T1000 (cell line): Measurements from ENCODE around the gene XPNPEP3.
A peak's percentile ranks its signal among the peaks of the same experiment; 100 is the strongest.
"Not testable (repeated sequence)": the region's sequence is repeated elsewhere in the genome, so short reads cannot be mapped to it uniquely, and the experiment has no call there.

Source experiments
- DNase-seq: peaks from one replicate; lab custom pipeline; 2025; ENCODE audit warnings: mixed read lengths; lab: John Stamatoyannopoulos, UW

XPNPEP3 gene

GRCh38 chr22:40856513-40857308 lies at the start of gene XPNPEP3, which contains the start of gene ST13:
Gene XPNPEP3, plus strand, starts transcription at chr22:40857148. Its CDS starts 34 bp downstream, at chr22:40857182.
Gene ST13, minus strand, starts transcription at chr22:40856639. Its CDS starts 99 bp downstream, at chr22:40856540.
- DNase-seq = peak; percentile 93

GRCh38 chr22:40808018-40808841 lies 48.7 kb upstream of the XPNPEP3 start:
- DNase-seq = no peak

- DNase-seq = no peak
Measured at GRCh38 chr22:40813912-40814315, 43.0 kb upstream of the XPNPEP3 start.

GRCh38 chr22:40817737-40818136 lies 39.2 kb upstream of the XPNPEP3 start:
- DNase-seq = no peak

- DNase-seq = no peak
Measured at GRCh38 chr22:40818192-40818746, 38.7 kb upstream of the XPNPEP3 start.

- DNase-seq = peak; percentile 77
Measured at GRCh38 chr22:40818747-40819598, 38.0 kb upstream of the XPNPEP3 start, which contains the start of gene SLC25A17. Gene SLC25A17, minus strand, starts transcription at chr22:40819346. Its CDS starts 98 bp downstream, at chr22:40819248.

- no peak for DNase-seq
Measured at GRCh38 chr22:40819599-40820140, 37.3 kb upstream of the XPNPEP3 start.

GRCh38 chr22:40823426-40823825 lies 33.5 kb upstream of the XPNPEP3 start:
- no peak for DNase-seq

- not testable (repeated sequence) for DNase-seq
Measured at GRCh38 chr22:40826292-40826691, 30.7 kb upstream of the XPNPEP3 start.

GRCh38 chr22:40826984-40827741 lies 29.8 kb upstream of the XPNPEP3 start:
- DNase-seq = no peak

GRCh38 chr22:40829131-40829530 lies 27.8 kb upstream of the XPNPEP3 start:
- no peak for DNase-seq

GRCh38 chr22:40834619-40835018 lies 22.3 kb upstream of the XPNPEP3 start:
- DNase-seq = no peak

- no peak for DNase-seq
Measured at GRCh38 chr22:40838486-40838885, 18.5 kb upstream of the XPNPEP3 start.

- no peak for DNase-seq
Measured at GRCh38 chr22:40844951-40845350, 12.0 kb upstream of the XPNPEP3 start.

GRCh38 chr22:40845816-40846215 lies 11.1 kb upstream of the XPNPEP3 start:
- not testable (repeated sequence) for DNase-seq

- no peak for DNase-seq
Measured at GRCh38 chr22:40853333-40853732, 3.6 kb upstream of the XPNPEP3 start.

- DNase-seq = no peak
Measured at GRCh38 chr22:40853961-40854360, 3.0 kb upstream of the XPNPEP3 start.

GRCh38 chr22:40855071-40855978 lies 1.6 kb upstream of the XPNPEP3 start:
- DNase-seq = no peak

- no peak for DNase-seq
Measured at GRCh38 chr22:40855979-40856512, 902 bp upstream of the XPNPEP3 start.
